Measurements from ENCODE around the gene ZNF286A. TPM values are rescaled to one million over a fixed set of nuclear protein-coding genes. Genes with fewer than 3 reads are reported as not detected.

ZNF286A gene
- total RNA-seq, 1 donor from 2014 or later: 35.0 TPM

Other genes with a start within 250 kb of the ZNF286A start
- 6.2 to 9.1 TPM (median 7.1 TPM) in 3 replicates for gene CDRT4, start 232.1 kb upstream of the ZNF286A start, total RNA-seq
- 21.5 to 33.7 TPM (median 22.2 TPM) in 3 replicates for gene TVP23C, start 136.3 kb upstream of the ZNF286A start, total RNA-seq
- gene FBXW10B, start 80.0 kb upstream of the ZNF286A start, total RNA-seq: 0.94 to 1.1 TPM (median 1.0 TPM) in 3 replicates
- 25.5 to 34.2 TPM (median 32.4 TPM) in 3 replicates for gene TRIM16, start 15.4 kb upstream of the ZNF286A start, total RNA-seq
- gene TBC1D26, start 32.5 kb downstream of the ZNF286A start, total RNA-seq: 0.28 to 1.1 TPM in 2 of 3 replicates, not detected in the other
- 4.6 to 9.7 TPM (median 9.6 TPM) in 3 replicates for gene ADORA2B, start 245.4 kb downstream of the ZNF286A start, total RNA-seq